OCI-LY7 (cell line): ENCODE data around the gene PARG. TPM values are rescaled to one million over a fixed set of nuclear protein-coding genes. Genes with fewer than 3 reads are reported as not detected.

ENCODE experiments used
- BruUV-seq: library from RNA; stranded (reverse); fragments of 400-500 nt; replicated peaks from 2 replicates; lab custom pipeline; 2021; lab: Mats Ljungman, UMichigan
- CTCF ChIA-PET: fragments of 300-600 bp; sonication (Branson Sonifier 250); formaldehyde crosslinking; loops from one replicate; lab custom pipeline; 2022; ENCODE audit warnings: antibody characterized with exemption; ENCODE audit not compliant: unreplicated experiment; lab: Charles Lee
- POLR2A ChIA-PET: fragments of 300-600 bp; sonication (Branson Sonifier 250); formaldehyde crosslinking; loops from one replicate; lab custom pipeline; 2022; ENCODE audit warnings: antibody characterized with exemption; lab: Charles Lee
- DNase-seq: peaks from one replicate; pipeline ENCODE4 v3.0.0-alpha.2; 2015; ENCODE audit warnings: low spot score
- H2AFZ ChIP-seq: fragments of 200-600 bp; sonication (generic), shearing (Covaris generic); 2 replicates; pipeline ENCODE4 v1.6.1; 2014; ENCODE audit warnings: mild to moderate bottlenecking, antibody characterized with exemption, low read length, moderate library complexity
- H3K27ac ChIP-seq: fragments of 200-600 bp; sonication (generic); 2 replicates; pipeline ENCODE4 v1.5.1; 2014; ENCODE audit warnings: mixed run types, low read depth, mild to moderate bottlenecking, moderate library complexity, low read length, inconsistent platforms; ENCODE audit not compliant: poor library complexity, severe bottlenecking
- H3K36me3 ChIP-seq: fragments of 200-600 bp; sonication (generic); 2 replicates; pipeline ENCODE4 v1.6.1; 2014; ENCODE audit warnings: mild to moderate bottlenecking, antibody characterized with exemption, low read length, moderate library complexity, mixed read lengths; ENCODE audit not compliant: insufficient read depth
- H3K4me1 ChIP-seq: fragments of 200-600 bp; sonication (generic); 2 replicates; pipeline ENCODE4 v1.5.1; 2014; ENCODE audit warnings: mild to moderate bottlenecking, low read length; ENCODE audit not compliant: insufficient read depth, poor library complexity, severe bottlenecking
- H3K4me2 ChIP-seq: fragments of 200-600 bp; sonication (generic); 2 replicates; pipeline ENCODE4 v1.6.1; 2014; ENCODE audit warnings: mild to moderate bottlenecking, low read length
- H3K4me3 ChIP-seq: fragments of 200-600 bp; sonication (generic); 2 replicates; pipeline ENCODE4 v1.5.1; 2014; ENCODE audit warnings: mild to moderate bottlenecking, low read depth, low read length; ENCODE audit not compliant: poor library complexity, severe bottlenecking
- H3K79me2 ChIP-seq: fragments of 200-600 bp; sonication (generic); 2 replicates; pipeline ENCODE4 v1.6.1; 2016; ENCODE audit warnings: low read depth, mild to moderate bottlenecking, low read length, moderate library complexity, mixed read lengths; ENCODE audit not compliant: insufficient read depth
- H3K9me2 ChIP-seq: fragments of 200-600 bp; sonication (generic); 2 replicates; pipeline ENCODE4 v1.6.1; 2016; ENCODE audit warnings: mild to moderate bottlenecking, low read length, mixed read lengths; ENCODE audit not compliant: insufficient read depth
- H3K9me3 ChIP-seq: fragments of 200-600 bp; sonication (generic); 2 replicates; pipeline ENCODE4 v1.6.1; 2014; ENCODE audit warnings: mild to moderate bottlenecking, mixed run types, low read length, mixed read lengths
- H4K20me1 ChIP-seq: fragments of 200-600 bp; sonication (generic); 2 replicates; pipeline ENCODE4 v1.6.1; 2014; ENCODE audit warnings: mild to moderate bottlenecking, antibody characterized with exemption, low read length, moderate library complexity, mixed read lengths; ENCODE audit not compliant: insufficient read depth
- EZH2phosphoT487 ChIP-seq: fragments of 200-600 bp; sonication (generic); IDR thresholded peaks from 2 replicates; pipeline ENCODE4 v1.6.1; 2018; ENCODE audit warnings: low read depth, borderline replicate concordance, mild to moderate bottlenecking, mixed run types, antibody characterized with exemption, low read length, moderate library complexity, mixed read lengths
- intact Hi-C: fragments of 100-400 bp; cut with micrococcal nuclease; formaldehyde crosslinking; loops from one replicate; pipeline ENCODE4 v1.10.0; 2022; ENCODE audit not compliant: unreplicated experiment
- total RNA-seq, 2 experiments: library from RNA; depleted of rRNA in 1 of 2; stranded (reverse); fragments of >200 nt in 1 of 2; shearing (Covaris generic) in 1 of 2; gene quantifications; 2 replicates each; pipeline ENCODE4 v1.2.3, GENCODE V29; 2014 to 2022
- TF ChIP-seq, protein P1 (sequence below): fragments of 200-600 bp; sonication (generic); conservative IDR thresholded peaks from 2 replicates; pipeline ENCODE4 v1.5.1; 2014; ENCODE audit warnings: mild to moderate bottlenecking, antibody characterized with exemption, low read length, moderate library complexity, mixed read lengths

PARG gene
- total RNA-seq, 2 experiments from 2014 or later: 40.5 to 46.9 TPM

DNA sequence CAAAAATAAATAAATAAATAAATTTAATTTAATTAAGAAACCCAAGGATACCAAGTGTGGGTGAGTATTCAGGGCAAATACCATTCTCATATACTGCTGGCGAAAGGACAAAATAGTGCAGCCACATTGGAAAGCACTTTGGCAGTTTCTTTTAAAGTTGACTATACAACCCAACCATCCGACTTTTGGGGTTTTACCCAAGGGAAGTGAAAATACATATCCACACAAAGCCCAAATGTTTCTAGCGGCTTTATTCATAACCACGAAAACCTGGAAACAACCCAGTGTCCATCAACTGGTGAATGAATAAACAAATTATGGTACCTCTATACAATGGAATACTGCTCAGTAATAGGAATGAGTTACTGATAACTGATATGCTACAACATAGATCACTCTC lies 143.6 kb downstream of the PARG start:
- H3K36me3 ChIP-seq: no peaks in the 10 kb centered on the region
- no peak overlapping the region for H3K27ac ChIP-seq
- no peaks in the 10 kb centered on the region for H3K9me3 ChIP-seq
- H4K20me1 ChIP-seq: no peaks in the 10 kb centered on the region
- TF ChIP-seq, protein P1, sequence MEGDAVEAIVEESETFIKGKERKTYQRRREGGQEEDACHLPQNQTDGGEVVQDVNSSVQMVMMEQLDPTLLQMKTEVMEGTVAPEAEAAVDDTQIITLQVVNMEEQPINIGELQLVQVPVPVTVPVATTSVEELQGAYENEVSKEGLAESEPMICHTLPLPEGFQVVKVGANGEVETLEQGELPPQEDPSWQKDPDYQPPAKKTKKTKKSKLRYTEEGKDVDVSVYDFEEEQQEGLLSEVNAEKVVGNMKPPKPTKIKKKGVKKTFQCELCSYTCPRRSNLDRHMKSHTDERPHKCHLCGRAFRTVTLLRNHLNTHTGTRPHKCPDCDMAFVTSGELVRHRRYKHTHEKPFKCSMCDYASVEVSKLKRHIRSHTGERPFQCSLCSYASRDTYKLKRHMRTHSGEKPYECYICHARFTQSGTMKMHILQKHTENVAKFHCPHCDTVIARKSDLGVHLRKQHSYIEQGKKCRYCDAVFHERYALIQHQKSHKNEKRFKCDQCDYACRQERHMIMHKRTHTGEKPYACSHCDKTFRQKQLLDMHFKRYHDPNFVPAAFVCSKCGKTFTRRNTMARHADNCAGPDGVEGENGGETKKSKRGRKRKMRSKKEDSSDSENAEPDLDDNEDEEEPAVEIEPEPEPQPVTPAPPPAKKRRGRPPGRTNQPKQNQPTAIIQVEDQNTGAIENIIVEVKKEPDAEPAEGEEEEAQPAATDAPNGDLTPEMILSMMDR: no peak
- TF ChIP-seq EZH2phosphoT487: no peak
- H3K79me2 ChIP-seq: no peaks in the 10 kb centered on the region
- no peak for DNase-seq
- ChIA-PET CTCF (no interaction called here), POLR2A (no interaction called here)
- no peak overlapping the region for H3K4me2 ChIP-seq
- H3K4me3 ChIP-seq: no peak overlapping the region
- no TSS peak for BruUV-seq
- intact Hi-C loops: no loop called here
- H3K4me1 ChIP-seq: no peaks in the 10 kb centered on the region
- H3K9me2 ChIP-seq: no peaks in the 10 kb centered on the region
- H2AFZ ChIP-seq: no peak overlapping the region

DNA sequence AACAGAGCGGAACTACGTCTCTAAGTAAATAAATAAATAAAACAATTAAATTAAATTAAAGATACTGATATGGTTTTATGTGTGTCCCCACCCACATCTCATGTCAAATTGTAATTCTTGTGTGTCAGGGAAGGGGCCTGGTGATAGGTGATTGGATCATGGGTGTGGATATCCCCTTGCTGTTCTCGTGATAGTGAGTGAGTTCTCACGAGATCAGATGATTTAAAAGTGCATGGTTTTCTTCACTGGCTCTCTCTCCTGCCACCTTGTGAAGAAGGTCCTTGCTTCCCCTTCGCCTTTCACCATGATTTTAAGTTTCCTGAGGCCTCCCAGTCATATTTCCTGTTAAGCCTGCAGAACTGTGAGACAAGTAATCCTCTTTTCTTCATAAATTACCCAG lies 150.7 kb downstream of the PARG start:
- no peaks in the 10 kb centered on the region for H3K9me2 ChIP-seq
- H2AFZ ChIP-seq: no peak overlapping the region
- ChIA-PET POLR2A (no interaction called here), CTCF (no interaction called here)
- BruUV-seq: no TSS peak
- no peaks in the 10 kb centered on the region for H3K9me3 ChIP-seq
- no peaks in the 10 kb centered on the region for H3K36me3 ChIP-seq
- H3K4me3 ChIP-seq: no peak overlapping the region
- H3K4me2 ChIP-seq: no peak overlapping the region
- H3K79me2 ChIP-seq: no peaks in the 10 kb centered on the region
- H3K4me1 ChIP-seq: no peaks in the 10 kb centered on the region
- H3K27ac ChIP-seq: no peak overlapping the region
- intact Hi-C loops: no loop called here
- H4K20me1 ChIP-seq: no peaks in the 10 kb centered on the region
- no peak for TF ChIP-seq EZH2phosphoT487
- TF ChIP-seq, protein P1: no peak
- DNase-seq: no peak

- H4K20me1 ChIP-seq: no peaks in the 10 kb centered on the region
- H2AFZ ChIP-seq: no peak overlapping the region
- no peak overlapping the region for H3K4me3 ChIP-seq
- no peaks in the 10 kb centered on the region for H3K79me2 ChIP-seq
- intact Hi-C loops: no loop called here
- no peaks in the 10 kb centered on the region for H3K9me3 ChIP-seq
- BruUV-seq: no TSS peak
- H3K27ac ChIP-seq: no peak overlapping the region
- no peaks in the 10 kb centered on the region for H3K36me3 ChIP-seq
- TF ChIP-seq, protein P1: no peak
- no peak for TF ChIP-seq EZH2phosphoT487
- no peak overlapping the region for H3K4me2 ChIP-seq
- H3K9me2 ChIP-seq: no peaks in the 10 kb centered on the region
- POLR2A ChIA-PET: interaction anchor here (0.5 kb wide), 1 partner anchor 15 kb away, joined by 10 read pairs; no protein-coding TSS in a partner anchor
- H3K4me1 ChIP-seq: no peaks in the 10 kb centered on the region
- no peak for DNase-seq
- CTCF ChIA-PET: no interaction called here
Measured at GRCh38 chr10:49784681-49785080, 157.1 kb downstream of the PARG start.
